ENCODE measurements around the gene SLC5A5.

GRCh38 chr19:17831419-17831888, 40.3 kb upstream of the SLC5A5 start:
- TF ChIP-seq POLR2A (IDR thresholded peaks at IDR 0.05): no peak
- TF ChIP-seq, protein P1, sequence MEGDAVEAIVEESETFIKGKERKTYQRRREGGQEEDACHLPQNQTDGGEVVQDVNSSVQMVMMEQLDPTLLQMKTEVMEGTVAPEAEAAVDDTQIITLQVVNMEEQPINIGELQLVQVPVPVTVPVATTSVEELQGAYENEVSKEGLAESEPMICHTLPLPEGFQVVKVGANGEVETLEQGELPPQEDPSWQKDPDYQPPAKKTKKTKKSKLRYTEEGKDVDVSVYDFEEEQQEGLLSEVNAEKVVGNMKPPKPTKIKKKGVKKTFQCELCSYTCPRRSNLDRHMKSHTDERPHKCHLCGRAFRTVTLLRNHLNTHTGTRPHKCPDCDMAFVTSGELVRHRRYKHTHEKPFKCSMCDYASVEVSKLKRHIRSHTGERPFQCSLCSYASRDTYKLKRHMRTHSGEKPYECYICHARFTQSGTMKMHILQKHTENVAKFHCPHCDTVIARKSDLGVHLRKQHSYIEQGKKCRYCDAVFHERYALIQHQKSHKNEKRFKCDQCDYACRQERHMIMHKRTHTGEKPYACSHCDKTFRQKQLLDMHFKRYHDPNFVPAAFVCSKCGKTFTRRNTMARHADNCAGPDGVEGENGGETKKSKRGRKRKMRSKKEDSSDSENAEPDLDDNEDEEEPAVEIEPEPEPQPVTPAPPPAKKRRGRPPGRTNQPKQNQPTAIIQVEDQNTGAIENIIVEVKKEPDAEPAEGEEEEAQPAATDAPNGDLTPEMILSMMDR (IDR thresholded peaks at IDR 0.05): no peak
